K562 (cell line): ENCODE measurements around the gene FOXR1. TPM values are rescaled to one million over a fixed set of nuclear protein-coding genes. Genes with fewer than 3 reads are reported as not detected.

Experiments
- ARNT ChIP-seq, 2 experiments: fragments of 450-650 bp; IDR thresholded peaks; 2 replicates each; pipeline ENCODE4 v1.6.1; 2016; ENCODE audit warnings: mild to moderate bottlenecking in 1 of 2
- EWSR1 ChIP-seq: fragments of 450-650 bp; IDR thresholded peaks from 2 replicates; pipeline ENCODE4 v1.6.1; 2018; ENCODE audit warnings: borderline replicate concordance, mild to moderate bottlenecking, low read depth, moderate library complexity; ENCODE audit not compliant: partially characterized antibody
- GATAD2A ChIP-seq: fragments of 450-650 bp; IDR thresholded peaks from 2 replicates; pipeline ENCODE4 v1.6.1; 2017
- HNRNPH1 ChIP-seq: fragments of 200-400 bp; formaldehyde crosslinking; optimal IDR thresholded peaks from 2 replicates; pipeline ENCODE3; 2017; ENCODE audit warnings: low read depth, mild to moderate bottlenecking, low read length, moderate library complexity
- HNRNPLL ChIP-seq: fragments of 200-400 bp; formaldehyde crosslinking; IDR thresholded peaks from 2 replicates; pipeline ENCODE4 v1.6.1; 2017; ENCODE audit warnings: low read length, low read depth, mild to moderate bottlenecking; ENCODE audit not compliant: poor library complexity, severe bottlenecking
- NCOA6 ChIP-seq: fragments of 450-650 bp; IDR thresholded peaks from 2 replicates; pipeline ENCODE4 v1.6.1; 2017; ENCODE audit warnings: mild to moderate bottlenecking
- NFXL1 ChIP-seq: fragments of 450-650 bp; formaldehyde crosslinking; IDR thresholded peaks from 2 replicates; pipeline ENCODE4 v1.4.0; 2021; ENCODE audit warnings: mild to moderate bottlenecking
- NR2C2 ChIP-seq, 2 experiments: fragments of 200-800 bp in 1 of 2; sonication (Bioruptor generic) in 1 of 2; sonication (generic) in 1 of 2; formaldehyde crosslinking in 1 of 2; IDR thresholded peaks; 2 replicates each; pipeline versions ENCODE4 v1.6.1 to v1.8.0; 2016 to 2022; ENCODE audit warnings: mild to moderate bottlenecking in 1 of 2, missing compliant biosample characterization in 1 of 2, missing genetic modification characterization in 1 of 2, missing genetic modification reagents in 1 of 2
- POLR2B ChIP-seq: fragments of 450-650 bp; IDR thresholded peaks from 2 replicates; pipeline ENCODE4 v1.6.1; 2018; ENCODE audit warnings: low read depth; ENCODE audit not compliant: partially characterized antibody
- POLR2G ChIP-seq: fragments of 200-400 bp; formaldehyde crosslinking; IDR thresholded peaks from 2 replicates; pipeline ENCODE4 v1.6.1; 2017; ENCODE audit warnings: low read depth, mild to moderate bottlenecking, antibody characterized with exemption, low read length, moderate library complexity
- RAD21 ChIP-seq, 2 experiments: fragments of 250-450 bp in 1 of 2; fragments of 450-650 bp in 1 of 2; sonication (Bioruptor Pico) in 1 of 2; formaldehyde crosslinking in 1 of 2; IDR thresholded peaks in 1 of 2; conservative IDR thresholded peaks in 1 of 2; 2 replicates each; pipeline versions ENCODE4 v1.4.0 to v1.8.0; 2020 to 2022; ENCODE audit warnings: mild to moderate bottlenecking in 2 of 2, moderate library complexity in 1 of 2
- RBM39 ChIP-seq: fragments of 200-400 bp; formaldehyde crosslinking; optimal IDR thresholded peaks from 2 replicates; pipeline ENCODE3; 2018; ENCODE audit warnings: low read depth, low read length
- RFX7 ChIP-seq: fragments of 250-450 bp; sonication (Bioruptor Pico); IDR thresholded peaks from 2 replicates; pipeline ENCODE4 v1.5.1; 2021; ENCODE audit warnings: mild to moderate bottlenecking
- SIRT6 ChIP-seq: IDR thresholded peaks from one replicate; pipeline ENCODE4 v1.6.1; 2012; ENCODE audit warnings: low read depth, mild to moderate bottlenecking, control low read depth, inconsistent platforms, low read length, moderate library complexity
- SUPT5H ChIP-seq: fragments of 450-650 bp; IDR thresholded peaks from 2 replicates; pipeline ENCODE4 v1.6.1; 2016
- TEAD4 ChIP-seq, 2 experiments: sonication (generic) in 1 of 2; formaldehyde crosslinking in 1 of 2; IDR thresholded peaks; 2 replicates each; pipeline versions ENCODE4 v1.6.1 to v1.8.0; 2012 to 2022; ENCODE audit warnings: borderline replicate concordance in 1 of 2, inconsistent platforms in 1 of 2, low read length in 1 of 2, mild to moderate bottlenecking in 1 of 2, missing genetic modification reagents in 1 of 2
- ZNF140 ChIP-seq: fragments of 250-450 bp; sonication (Bioruptor Pico); IDR thresholded peaks from 2 replicates; pipeline ENCODE4 v1.8.0; 2021; ENCODE audit warnings: moderate library complexity, mild to moderate bottlenecking, inconsistent platforms
- ZNF324 ChIP-seq: fragments of 250-450 bp; sonication (Bioruptor Pico); IDR thresholded peaks from 2 replicates; pipeline ENCODE4 v1.4.0; 2020; ENCODE audit warnings: mild to moderate bottlenecking
- polyA plus RNA-seq, 8 experiments: library from polyadenylated mRNA; depleted of rRNA in 4 of 8; stranded (reverse) in 5 of 8; unstranded in 3 of 8; fragments of >200 nt; fragmentation: Nextera tagmentation in 2 of 8; fragmentation: Illumina TruSeq in 1 of 8; extraction: Ambion mirVana in 2 of 8; extraction: Trizol in 1 of 8; gene quantifications; 2 replicates each; pipeline versions ENCODE4 v1.2.1 to v1.2.3, GENCODE V29; 2011 to 2014; ENCODE audit warnings: inconsistent platforms in 1 of 8, missing spikeins in 1 of 8
- total RNA-seq, 7 experiments: library from RNA; depleted of rRNA in 6 of 7; stranded (reverse); fragments of >200 nt in 6 of 7; fragmentation: Illumina TruSeq in 2 of 7; extraction: Trizol in 2 of 7; gene quantifications; 2 replicates each; pipeline versions ENCODE4 v1.2.1 to v1.2.3, GENCODE V29; 2011 to 2021; ENCODE audit warnings: low replicate concordance in 1 of 7
- TF ChIP-seq, protein P1 (sequence below): fragments of 150-350 bp; IDR thresholded peaks from 2 replicates; pipeline ENCODE4 v1.6.1; 2014; ENCODE audit warnings: low read depth, mild to moderate bottlenecking, low read length, borderline replicate concordance

Gene FOXR1
- total and polyA plus RNA-seq, 9 of the 15 experiments (the other 6 are each of a cell fraction or from before 2014, with no cell fraction given): not detected

DNA sequence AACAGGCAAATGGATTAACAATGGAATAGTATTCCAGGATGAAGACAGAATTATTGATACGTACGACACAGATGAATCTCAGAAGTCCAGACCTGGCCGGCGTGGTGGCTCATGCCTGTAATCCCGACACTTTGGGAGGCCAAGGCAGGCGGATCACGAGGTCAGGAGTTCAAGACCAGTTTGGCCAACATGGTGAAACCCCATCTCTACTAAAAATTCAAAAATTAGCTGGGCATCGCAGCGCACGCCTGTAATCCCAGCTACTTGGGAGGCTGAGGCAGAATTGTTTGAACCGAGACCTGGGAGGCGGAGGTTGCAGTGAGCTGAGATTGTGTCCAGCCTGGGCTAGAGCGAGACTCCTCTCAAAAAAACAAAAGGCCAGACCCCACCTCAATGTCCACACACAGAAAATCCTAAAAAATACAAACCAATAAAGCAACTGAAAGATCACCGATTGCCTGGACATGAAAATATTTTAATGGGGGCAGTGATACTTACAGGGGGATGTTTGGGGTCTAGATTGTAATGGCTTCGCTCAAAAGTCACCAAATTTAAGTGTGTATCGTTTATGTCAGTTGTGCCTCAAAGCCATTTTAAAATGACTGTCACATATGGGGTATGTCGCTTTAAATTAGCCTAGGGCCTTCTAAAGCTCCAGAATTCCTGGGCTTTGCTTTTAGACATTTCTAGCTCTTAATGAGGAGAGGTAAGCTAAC lies 42.8 kb downstream of the FOXR1 start (continued):
- TF ChIP-seq NCOA6 (no peak), ARNT (IDR thresholded peaks at IDR 0.05) (no peak), SIRT6 (peak; percentile 30), RBM39 (no peak), ZNF324 (no peak), NFXL1 (CRISPR knock-in tag) (0 out of 2 replicates have a peak, but pooled peaks have one; percentile 29), ZNF140 (CRISPR knock-in tag) (no peak), TEAD4 (IDR thresholded peaks at IDR 0.05; ENCODE audit: low read length) (0 out of 2 replicates have a peak, but pooled peaks have one; percentile 3), TEAD4 (CRISPR knock-in tag; IDR thresholded peaks at IDR 0.05; ENCODE audit: borderline replicate concordance) (no peak), GATAD2A (no peak), EWSR1 (peak; percentile 87), POLR2B (peak; percentile 66), HNRNPLL (no peak), HNRNPH1 (no peak), RAD21 (CRISPR knock-in tag; conservative IDR thresholded peaks at IDR 0.05 in 1 of 2, IDR thresholded peaks at IDR 0.05 in 1 of 2) (no peak), RFX7 (CRISPR knock-in tag) (no peak), SUPT5H (peak; percentile 72), POLR2G (peak; percentile 58; the same call in 1 of the 2 replicates), NR2C2 (CRISPR knock-in tag; IDR thresholded peaks at IDR 0.05) (0 out of 2 replicates have a peak, but pooled peaks have one; percentile 15), NR2C2 (tag; IDR thresholded peaks at IDR 0.05) (no peak)
- TF ChIP-seq, protein P1, sequence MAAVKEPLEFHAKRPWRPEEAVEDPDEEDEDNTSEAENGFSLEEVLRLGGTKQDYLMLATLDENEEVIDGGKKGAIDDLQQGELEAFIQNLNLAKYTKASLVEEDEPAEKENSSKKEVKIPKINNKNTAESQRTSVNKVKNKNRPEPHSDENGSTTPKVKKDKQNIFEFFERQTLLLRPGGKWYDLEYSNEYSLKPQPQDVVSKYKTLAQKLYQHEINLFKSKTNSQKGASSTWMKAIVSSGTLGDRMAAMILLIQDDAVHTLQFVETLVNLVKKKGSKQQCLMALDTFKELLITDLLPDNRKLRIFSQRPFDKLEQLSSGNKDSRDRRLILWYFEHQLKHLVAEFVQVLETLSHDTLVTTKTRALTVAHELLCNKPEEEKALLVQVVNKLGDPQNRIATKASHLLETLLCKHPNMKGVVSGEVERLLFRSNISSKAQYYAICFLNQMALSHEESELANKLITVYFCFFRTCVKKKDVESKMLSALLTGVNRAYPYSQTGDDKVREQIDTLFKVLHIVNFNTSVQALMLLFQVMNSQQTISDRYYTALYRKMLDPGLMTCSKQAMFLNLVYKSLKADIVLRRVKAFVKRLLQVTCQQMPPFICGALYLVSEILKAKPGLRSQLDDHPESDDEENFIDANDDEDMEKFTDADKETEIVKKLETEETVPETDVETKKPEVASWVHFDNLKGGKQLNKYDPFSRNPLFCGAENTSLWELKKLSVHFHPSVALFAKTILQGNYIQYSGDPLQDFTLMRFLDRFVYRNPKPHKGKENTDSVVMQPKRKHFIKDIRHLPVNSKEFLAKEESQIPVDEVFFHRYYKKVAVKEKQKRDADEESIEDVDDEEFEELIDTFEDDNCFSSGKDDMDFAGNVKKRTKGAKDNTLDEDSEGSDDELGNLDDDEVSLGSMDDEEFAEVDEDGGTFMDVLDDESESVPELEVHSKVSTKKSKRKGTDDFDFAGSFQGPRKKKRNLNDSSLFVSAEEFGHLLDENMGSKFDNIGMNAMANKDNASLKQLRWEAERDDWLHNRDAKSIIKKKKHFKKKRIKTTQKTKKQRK: no peak
